Ishikawa (cell line): Measurements from ENCODE around the gene RPUSD4.

Experiments
- CEBPB ChIP-seq: IDR thresholded peaks from 2 replicates; pipeline ENCODE4 v1.6.1; 2012
- CREB1 ChIP-seq: IDR thresholded peaks from 2 replicates; pipeline ENCODE4 v1.6.1; 2012; ENCODE audit warnings: low read depth
- EGR1 ChIP-seq: IDR thresholded peaks from 2 replicates; pipeline ENCODE4 v1.6.1; 2012
- EP300 ChIP-seq: IDR thresholded peaks from 2 replicates; pipeline ENCODE4 v1.6.1; 2012; ENCODE audit warnings: borderline replicate concordance
- FOXM1 ChIP-seq: IDR thresholded peaks from 2 replicates; pipeline ENCODE4 v1.6.1; 2012; ENCODE audit warnings: low read depth, borderline replicate concordance
- NFIC ChIP-seq: IDR thresholded peaks from 2 replicates; pipeline ENCODE4 v1.6.1; 2012
- RAD21 ChIP-seq: IDR thresholded peaks from 2 replicates; pipeline ENCODE4 v1.6.1; 2012; ENCODE audit warnings: low read depth
- TCF12 ChIP-seq: IDR thresholded peaks from 2 replicates; pipeline ENCODE4 v1.6.1; 2012; ENCODE audit warnings: low read depth
- TEAD4 ChIP-seq: IDR thresholded peaks from 2 replicates; pipeline ENCODE4 v1.6.1; 2012
- YY1 ChIP-seq: IDR thresholded peaks from 2 replicates; pipeline ENCODE4 v1.6.1; 2012; ENCODE audit warnings: low read depth
- ZBTB7A ChIP-seq: IDR thresholded peaks from 2 replicates; pipeline ENCODE4 v1.6.1; 2012; ENCODE audit warnings: low read depth
- TF ChIP-seq, protein P1 (sequence below): IDR thresholded peaks from 2 replicates; pipeline ENCODE4 v1.6.1; 2012; ENCODE audit warnings: low read depth, mild to moderate bottlenecking
- TF ChIP-seq, protein P2 (sequence below): IDR thresholded peaks from 2 replicates; pipeline ENCODE4 v1.6.1; 2012
- TF ChIP-seq, protein P3 (sequence below): IDR thresholded peaks from 2 replicates; pipeline ENCODE4 v1.6.1; 2012

DNA sequence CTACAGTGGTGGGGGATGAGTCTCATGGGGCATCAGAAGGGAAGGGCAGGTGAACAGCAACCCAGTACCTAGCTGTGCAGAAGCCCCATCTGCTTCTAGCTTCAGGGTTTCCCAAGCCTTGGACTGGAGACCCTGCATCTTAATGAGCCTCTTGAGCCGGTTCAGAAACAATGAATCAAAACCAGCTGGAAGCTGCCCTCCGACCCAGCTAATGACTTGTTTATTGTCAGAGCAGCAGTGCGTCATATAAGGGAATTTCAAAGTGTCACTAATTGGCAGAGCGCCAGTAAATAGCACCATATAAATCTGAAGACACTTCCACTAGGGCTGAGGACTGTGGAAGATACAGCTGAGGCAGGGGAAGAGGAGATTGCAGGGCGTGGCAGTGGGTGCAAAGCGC is 57.5 kb downstream of the RPUSD4 start:
- TF ChIP-seq EP300: no peak
- TF ChIP-seq, protein P1, sequence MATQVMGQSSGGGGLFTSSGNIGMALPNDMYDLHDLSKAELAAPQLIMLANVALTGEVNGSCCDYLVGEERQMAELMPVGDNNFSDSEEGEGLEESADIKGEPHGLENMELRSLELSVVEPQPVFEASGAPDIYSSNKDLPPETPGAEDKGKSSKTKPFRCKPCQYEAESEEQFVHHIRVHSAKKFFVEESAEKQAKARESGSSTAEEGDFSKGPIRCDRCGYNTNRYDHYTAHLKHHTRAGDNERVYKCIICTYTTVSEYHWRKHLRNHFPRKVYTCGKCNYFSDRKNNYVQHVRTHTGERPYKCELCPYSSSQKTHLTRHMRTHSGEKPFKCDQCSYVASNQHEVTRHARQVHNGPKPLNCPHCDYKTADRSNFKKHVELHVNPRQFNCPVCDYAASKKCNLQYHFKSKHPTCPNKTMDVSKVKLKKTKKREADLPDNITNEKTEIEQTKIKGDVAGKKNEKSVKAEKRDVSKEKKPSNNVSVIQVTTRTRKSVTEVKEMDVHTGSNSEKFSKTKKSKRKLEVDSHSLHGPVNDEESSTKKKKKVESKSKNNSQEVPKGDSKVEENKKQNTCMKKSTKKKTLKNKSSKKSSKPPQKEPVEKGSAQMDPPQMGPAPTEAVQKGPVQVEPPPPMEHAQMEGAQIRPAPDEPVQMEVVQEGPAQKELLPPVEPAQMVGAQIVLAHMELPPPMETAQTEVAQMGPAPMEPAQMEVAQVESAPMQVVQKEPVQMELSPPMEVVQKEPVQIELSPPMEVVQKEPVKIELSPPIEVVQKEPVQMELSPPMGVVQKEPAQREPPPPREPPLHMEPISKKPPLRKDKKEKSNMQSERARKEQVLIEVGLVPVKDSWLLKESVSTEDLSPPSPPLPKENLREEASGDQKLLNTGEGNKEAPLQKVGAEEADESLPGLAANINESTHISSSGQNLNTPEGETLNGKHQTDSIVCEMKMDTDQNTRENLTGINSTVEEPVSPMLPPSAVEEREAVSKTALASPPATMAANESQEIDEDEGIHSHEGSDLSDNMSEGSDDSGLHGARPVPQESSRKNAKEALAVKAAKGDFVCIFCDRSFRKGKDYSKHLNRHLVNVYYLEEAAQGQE: no peak
- TF ChIP-seq, protein P2, sequence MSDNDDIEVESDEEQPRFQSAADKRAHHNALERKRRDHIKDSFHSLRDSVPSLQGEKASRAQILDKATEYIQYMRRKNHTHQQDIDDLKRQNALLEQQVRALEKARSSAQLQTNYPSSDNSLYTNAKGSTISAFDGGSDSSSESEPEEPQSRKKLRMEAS: no peak
- peak; percentile 2; the same call in 1 of the 2 replicates for TF ChIP-seq RAD21
- no peak for TF ChIP-seq CREB1
- TF ChIP-seq EGR1: no peak
- no peak for TF ChIP-seq ZBTB7A
- peak; percentile 89 for TF ChIP-seq NFIC
- no peak for TF ChIP-seq TCF12
- no peak for TF ChIP-seq CEBPB
- TF ChIP-seq YY1: no peak
- TF ChIP-seq FOXM1: no peak
- peak; percentile 52 for TF ChIP-seq TEAD4
- TF ChIP-seq, protein P3, sequence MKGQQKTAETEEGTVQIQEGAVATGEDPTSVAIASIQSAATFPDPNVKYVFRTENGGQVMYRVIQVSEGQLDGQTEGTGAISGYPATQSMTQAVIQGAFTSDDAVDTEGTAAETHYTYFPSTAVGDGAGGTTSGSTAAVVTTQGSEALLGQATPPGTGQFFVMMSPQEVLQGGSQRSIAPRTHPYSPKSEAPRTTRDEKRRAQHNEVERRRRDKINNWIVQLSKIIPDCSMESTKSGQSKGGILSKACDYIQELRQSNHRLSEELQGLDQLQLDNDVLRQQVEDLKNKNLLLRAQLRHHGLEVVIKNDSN: no peak
